ENCODE data around the gene SETD5. TPM values are rescaled to one million over a fixed set of nuclear protein-coding genes. Genes with fewer than 3 reads are reported as not detected.

SETD5 gene
- total RNA-seq, 1 donor from 2014 or later, result 167 TPM

DNA sequence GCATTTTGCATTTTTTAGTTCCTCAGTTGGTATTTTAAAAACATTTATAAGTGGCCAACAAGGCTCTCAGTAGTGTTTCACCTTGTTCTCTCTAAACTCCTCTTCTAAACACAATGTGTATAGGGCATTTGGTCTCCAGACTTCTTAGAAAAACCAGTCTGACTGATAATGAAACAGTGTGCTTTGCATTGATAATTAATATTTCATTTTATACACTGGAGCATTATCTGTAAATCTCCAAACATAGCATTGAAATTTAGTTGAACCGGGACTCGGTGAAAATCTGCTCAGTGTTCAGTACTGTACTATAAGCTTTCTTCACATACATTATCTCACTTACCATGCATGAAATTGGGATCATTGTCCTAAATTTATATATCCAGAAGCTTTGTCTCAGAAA lies 53.6 kb downstream of the SETD5 start:
- TF ChIP-seq EZH2 (IDR thresholded peaks at IDR 0.05; ENCODE audit: insufficient read depth, low read length), result no peak
- TF ChIP-seq, protein P1, sequence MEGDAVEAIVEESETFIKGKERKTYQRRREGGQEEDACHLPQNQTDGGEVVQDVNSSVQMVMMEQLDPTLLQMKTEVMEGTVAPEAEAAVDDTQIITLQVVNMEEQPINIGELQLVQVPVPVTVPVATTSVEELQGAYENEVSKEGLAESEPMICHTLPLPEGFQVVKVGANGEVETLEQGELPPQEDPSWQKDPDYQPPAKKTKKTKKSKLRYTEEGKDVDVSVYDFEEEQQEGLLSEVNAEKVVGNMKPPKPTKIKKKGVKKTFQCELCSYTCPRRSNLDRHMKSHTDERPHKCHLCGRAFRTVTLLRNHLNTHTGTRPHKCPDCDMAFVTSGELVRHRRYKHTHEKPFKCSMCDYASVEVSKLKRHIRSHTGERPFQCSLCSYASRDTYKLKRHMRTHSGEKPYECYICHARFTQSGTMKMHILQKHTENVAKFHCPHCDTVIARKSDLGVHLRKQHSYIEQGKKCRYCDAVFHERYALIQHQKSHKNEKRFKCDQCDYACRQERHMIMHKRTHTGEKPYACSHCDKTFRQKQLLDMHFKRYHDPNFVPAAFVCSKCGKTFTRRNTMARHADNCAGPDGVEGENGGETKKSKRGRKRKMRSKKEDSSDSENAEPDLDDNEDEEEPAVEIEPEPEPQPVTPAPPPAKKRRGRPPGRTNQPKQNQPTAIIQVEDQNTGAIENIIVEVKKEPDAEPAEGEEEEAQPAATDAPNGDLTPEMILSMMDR (IDR thresholded peaks at IDR 0.05; ENCODE audit: insufficient read depth, low read depth, low read length), result no peak
- H3K27ac Mint-ChIP-seq (ENCODE audit: unreplicated experiment), result no peak overlapping the region
- H3K4me3 Mint-ChIP-seq (ENCODE audit: unreplicated experiment), result no peak overlapping the region
- Histone ChIP-seq H2AFZ (ENCODE audit: low read depth, low read length) (no peak overlapping the region), H3K9ac (ENCODE audit: low read length) (no peak overlapping the region), H3K79me2 (ENCODE audit: insufficient read depth, low read length) (peaks cover 65% of the 10 kb centered on the region), H3K27me3 (ENCODE audit: insufficient read depth, low read length) (no peaks in the 10 kb centered on the region), H3K4me2 (ENCODE audit: low read length) (no peak overlapping the region), H3K9me3 (ENCODE audit: insufficient read depth, low read depth, low read length) (no peaks in the 10 kb centered on the region), H3K4me3 (ENCODE audit: insufficient read depth, low read depth, low read length) (no peak overlapping the region), H3K27ac (ENCODE audit: low read depth, low read length) (no peak overlapping the region), H3K36me3 (ENCODE audit: insufficient read depth, low read length) (peaks cover 85% of the 10 kb centered on the region), H4K20me1 (ENCODE audit: insufficient read depth, low read length) (peaks cover 52% of the 10 kb centered on the region), H3K4me1 (ENCODE audit: insufficient read depth, low read length) (no peaks in the 10 kb centered on the region)
- peaks cover 24% of the 10 kb centered on the region for H3K4me1 Mint-ChIP-seq (ENCODE audit: low read depth, unreplicated experiment)
- no peaks in the 10 kb centered on the region for H3K27me3 Mint-ChIP-seq (ENCODE audit: low read depth, unreplicated experiment)
- DNase-seq (ENCODE audit: low read depth) (no peak), FAIRE-seq (no peak)
- peaks cover 27% of the 10 kb centered on the region for H3K36me3 Mint-ChIP-seq (ENCODE audit: low read depth, unreplicated experiment)
- no peaks in the 10 kb centered on the region for H3K9me3 Mint-ChIP-seq (ENCODE audit: unreplicated experiment)

DNA sequence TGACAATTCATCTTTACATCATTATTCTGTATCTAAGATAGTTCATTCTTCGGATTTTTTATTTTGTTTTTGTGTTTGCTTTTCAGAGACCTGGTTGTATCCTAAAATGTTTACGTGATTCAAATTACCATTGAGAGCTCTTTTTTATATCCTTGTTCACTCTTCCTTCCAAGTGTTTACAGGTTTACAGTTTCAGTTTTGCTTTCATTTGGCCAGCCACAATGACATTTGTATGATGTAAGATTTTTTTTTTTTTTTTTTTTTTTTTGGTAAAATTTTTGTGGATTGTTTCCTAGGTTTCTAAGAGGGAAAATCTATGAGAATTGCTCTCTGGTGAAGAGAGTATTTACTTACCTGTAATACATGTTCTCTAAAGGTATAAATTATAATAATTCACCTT lies 55.0 kb downstream of the SETD5 start:
- Mint-ChIP-seq H3K27ac (ENCODE audit: unreplicated experiment) (peak overlapping the region; percentile 77), H3K36me3 (ENCODE audit: low read depth, unreplicated experiment) (peaks cover 22% of the 10 kb centered on the region), H3K4me3 (ENCODE audit: unreplicated experiment) (no peak overlapping the region), H3K4me1 (ENCODE audit: low read depth, unreplicated experiment) (peaks cover 24% of the 10 kb centered on the region), H3K9me3 (ENCODE audit: unreplicated experiment) (no peaks in the 10 kb centered on the region), H3K27me3 (ENCODE audit: low read depth, unreplicated experiment) (no peaks in the 10 kb centered on the region)
- H4K20me1 ChIP-seq (ENCODE audit: insufficient read depth, low read length), result peaks cover 44% of the 10 kb centered on the region
- no peaks in the 10 kb centered on the region for H3K27me3 ChIP-seq (ENCODE audit: insufficient read depth, low read length)
- TF ChIP-seq EZH2 (IDR thresholded peaks at IDR 0.05; ENCODE audit: insufficient read depth, low read length), result no peak
- TF ChIP-seq, protein P1 (IDR thresholded peaks at IDR 0.05; ENCODE audit: insufficient read depth, low read depth, low read length), result no peak
- H3K79me2 ChIP-seq (ENCODE audit: insufficient read depth, low read length), result peaks cover 62% of the 10 kb centered on the region
- H3K36me3 ChIP-seq (ENCODE audit: insufficient read depth, low read length), result peaks cover 79% of the 10 kb centered on the region
- FAIRE-seq (no peak), DNase-seq (ENCODE audit: low read depth) (no peak)
- no peak overlapping the region for H3K27ac ChIP-seq (ENCODE audit: low read depth, low read length)
- no peak overlapping the region for H2AFZ ChIP-seq (ENCODE audit: low read depth, low read length)
- H3K9ac ChIP-seq (ENCODE audit: low read length), result no peak overlapping the region
- no peak overlapping the region for H3K4me2 ChIP-seq (ENCODE audit: low read length)
- H3K9me3 ChIP-seq (ENCODE audit: insufficient read depth, low read depth, low read length), result no peaks in the 10 kb centered on the region
- no peak overlapping the region for H3K4me3 ChIP-seq (ENCODE audit: insufficient read depth, low read depth, low read length)
- no peaks in the 10 kb centered on the region for H3K4me1 ChIP-seq (ENCODE audit: insufficient read depth, low read length)

DNA sequence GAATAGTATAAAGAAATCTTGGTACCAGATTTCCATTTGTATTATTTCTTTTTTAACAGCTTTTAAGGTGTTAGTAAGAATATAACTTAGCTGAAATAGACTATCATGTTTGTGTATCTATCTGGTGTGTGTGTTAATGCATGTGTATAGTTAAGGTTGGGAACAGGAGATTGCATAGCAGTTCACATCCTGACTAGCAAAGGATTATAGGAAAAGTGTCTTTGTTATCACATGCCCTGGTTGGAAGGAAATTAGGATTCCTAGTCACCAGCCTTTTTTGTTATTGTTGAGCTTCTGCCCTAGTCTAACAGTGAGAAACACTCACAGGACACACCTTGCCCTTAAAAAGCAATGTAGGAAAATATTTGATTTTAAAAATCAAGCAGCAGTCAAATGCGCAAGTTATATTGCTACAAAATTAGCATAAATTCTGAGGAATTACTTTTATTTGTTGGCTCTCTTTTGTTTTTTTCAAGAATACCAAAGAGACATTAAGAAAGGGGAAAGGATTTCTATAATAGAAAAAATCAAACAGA lies 58.2 kb downstream of the SETD5 start:
- Mint-ChIP-seq H3K4me1 (ENCODE audit: low read depth, unreplicated experiment) (peaks cover 6% of the 10 kb centered on the region), H3K27me3 (ENCODE audit: low read depth, unreplicated experiment) (no peaks in the 10 kb centered on the region), H3K36me3 (ENCODE audit: low read depth, unreplicated experiment) (peaks cover 8% of the 10 kb centered on the region), H3K27ac (ENCODE audit: unreplicated experiment) (no peak overlapping the region), H3K9me3 (ENCODE audit: unreplicated experiment) (no peaks in the 10 kb centered on the region), H3K4me3 (ENCODE audit: unreplicated experiment) (no peak overlapping the region)
- no peaks in the 10 kb centered on the region for H3K4me1 ChIP-seq (ENCODE audit: insufficient read depth, low read length)
- no peak for TF ChIP-seq EZH2 (IDR thresholded peaks at IDR 0.05; ENCODE audit: insufficient read depth, low read length)
- TF ChIP-seq, protein P1 (IDR thresholded peaks at IDR 0.05; ENCODE audit: insufficient read depth, low read depth, low read length), result no peak
- no peak overlapping the region for H2AFZ ChIP-seq (ENCODE audit: low read depth, low read length)
- H3K9ac ChIP-seq (ENCODE audit: low read length), result no peak overlapping the region
- peaks cover 26% of the 10 kb centered on the region for H4K20me1 ChIP-seq (ENCODE audit: insufficient read depth, low read length)
- H3K4me3 ChIP-seq (ENCODE audit: insufficient read depth, low read depth, low read length), result no peak overlapping the region
- no peaks in the 10 kb centered on the region for H3K9me3 ChIP-seq (ENCODE audit: insufficient read depth, low read depth, low read length)
- H3K79me2 ChIP-seq (ENCODE audit: insufficient read depth, low read length), result peaks cover 48% of the 10 kb centered on the region
- peaks cover 68% of the 10 kb centered on the region for H3K36me3 ChIP-seq (ENCODE audit: insufficient read depth, low read length)
- H3K4me2 ChIP-seq (ENCODE audit: low read length), result no peak overlapping the region
- DNase-seq (ENCODE audit: low read depth) (no peak), FAIRE-seq (no peak)
- H3K27me3 ChIP-seq (ENCODE audit: insufficient read depth, low read length), result no peaks in the 10 kb centered on the region
- no peak overlapping the region for H3K27ac ChIP-seq (ENCODE audit: low read depth, low read length)

Data from astrocyte (in vitro differentiated cells and primary cell).